ENCODE results near the gene CD200R1L.

The CD200R1L gene

GRCh38 chr3:112786881-112787579 is 59.6 kb downstream of the CD200R1L start:
- H3K36me3 ChIP-seq (ENCODE audit: control insufficient read depth, insufficient read depth, low read length) = no peaks in the 10 kb centered on the region
- H3K9ac ChIP-seq (ENCODE audit: low read length) = no peak overlapping the region
- H3K9me3 ChIP-seq (ENCODE audit: control insufficient read depth, insufficient read depth, low read depth, low read length) = peaks cover 8% of the 10 kb centered on the region
- H3K27me3 ChIP-seq (ENCODE audit: control insufficient read depth, insufficient read depth, low read length) = no peaks in the 10 kb centered on the region
- no peak overlapping the region for H3K4me3 ChIP-seq (ENCODE audit: low read depth, low read length)
- H3K4me1 ChIP-seq (ENCODE audit: control insufficient read depth, insufficient read depth, low read length) = peaks cover 3% of the 10 kb centered on the region; the same call in 1 of the 2 replicates
- H3K27ac ChIP-seq (ENCODE audit: low read depth, low read length) = no peak overlapping the region

GRCh38 chr3:112786002-112786590 is 60.6 kb downstream of the CD200R1L start:
- H3K9me3 ChIP-seq (ENCODE audit: control insufficient read depth, insufficient read depth, low read depth, low read length) = peaks cover 8% of the 10 kb centered on the region
- no peaks in the 10 kb centered on the region for H3K27me3 ChIP-seq (ENCODE audit: control insufficient read depth, insufficient read depth, low read length)
- H3K4me3 ChIP-seq (ENCODE audit: low read depth, low read length) = no peak overlapping the region
- no peak overlapping the region for H3K9ac ChIP-seq (ENCODE audit: low read length)
- H3K4me1 ChIP-seq (ENCODE audit: control insufficient read depth, insufficient read depth, low read length) = peaks cover 3% of the 10 kb centered on the region; the same call in 1 of the 2 replicates
- no peak overlapping the region for H3K27ac ChIP-seq (ENCODE audit: low read depth, low read length)
- no peaks in the 10 kb centered on the region for H3K36me3 ChIP-seq (ENCODE audit: control insufficient read depth, insufficient read depth, low read length)

GRCh38 chr3:112785321-112786001 is 61.2 kb downstream of the CD200R1L start:
- Histone ChIP-seq H3K9me3 (ENCODE audit: control insufficient read depth, insufficient read depth, low read depth, low read length) (peaks cover 8% of the 10 kb centered on the region), H3K36me3 (ENCODE audit: control insufficient read depth, insufficient read depth, low read length) (no peaks in the 10 kb centered on the region), H3K9ac (ENCODE audit: low read length) (no peak overlapping the region), H3K27ac (ENCODE audit: low read depth, low read length) (no peak overlapping the region), H3K27me3 (ENCODE audit: control insufficient read depth, insufficient read depth, low read length) (no peaks in the 10 kb centered on the region), H3K4me3 (ENCODE audit: low read depth, low read length) (no peak overlapping the region), H3K4me1 (ENCODE audit: control insufficient read depth, insufficient read depth, low read length) (peaks cover 3% of the 10 kb centered on the region; the same call in 1 of the 2 replicates)

GRCh38 chr3:112782491-112782890 is 64.2 kb downstream of the CD200R1L start:
- Histone ChIP-seq H3K27ac (ENCODE audit: low read depth, low read length) (no peak overlapping the region), H3K27me3 (ENCODE audit: control insufficient read depth, insufficient read depth, low read length) (no peaks in the 10 kb centered on the region), H3K4me3 (ENCODE audit: low read depth, low read length) (no peak overlapping the region), H3K4me1 (ENCODE audit: control insufficient read depth, insufficient read depth, low read length) (peaks cover 3% of the 10 kb centered on the region; the same call in 1 of the 2 replicates), H3K9ac (ENCODE audit: low read length) (no peak overlapping the region), H3K36me3 (ENCODE audit: control insufficient read depth, insufficient read depth, low read length) (no peaks in the 10 kb centered on the region), H3K9me3 (ENCODE audit: control insufficient read depth, insufficient read depth, low read depth, low read length) (0 out of 2 replicates have a peak, but pooled peaks cover 3% of the 10 kb centered on the region)

GRCh38 chr3:112781599-112781998 is 65.1 kb downstream of the CD200R1L start:
- H3K4me3 ChIP-seq (ENCODE audit: low read depth, low read length) = no peak overlapping the region
- H3K4me1 ChIP-seq (ENCODE audit: control insufficient read depth, insufficient read depth, low read length) = peaks cover 3% of the 10 kb centered on the region; the same call in 1 of the 2 replicates
- no peaks in the 10 kb centered on the region for H3K27me3 ChIP-seq (ENCODE audit: control insufficient read depth, insufficient read depth, low read length)
- H3K9me3 ChIP-seq (ENCODE audit: control insufficient read depth, insufficient read depth, low read depth, low read length) = no peaks in the 10 kb centered on the region
- no peak overlapping the region for H3K27ac ChIP-seq (ENCODE audit: low read depth, low read length)
- H3K9ac ChIP-seq (ENCODE audit: low read length) = no peak overlapping the region
- H3K36me3 ChIP-seq (ENCODE audit: control insufficient read depth, insufficient read depth, low read length) = no peaks in the 10 kb centered on the region

- Histone ChIP-seq H3K27ac (ENCODE audit: low read depth, low read length) (no peak overlapping the region), H3K36me3 (ENCODE audit: control insufficient read depth, insufficient read depth, low read length) (no peaks in the 10 kb centered on the region), H3K9ac (ENCODE audit: low read length) (no peak overlapping the region), H3K9me3 (ENCODE audit: control insufficient read depth, insufficient read depth, low read depth, low read length) (no peaks in the 10 kb centered on the region), H3K4me3 (ENCODE audit: low read depth, low read length) (no peak overlapping the region), H3K27me3 (ENCODE audit: control insufficient read depth, insufficient read depth, low read length) (no peaks in the 10 kb centered on the region), H3K4me1 (ENCODE audit: control insufficient read depth, insufficient read depth, low read length) (peaks cover 3% of the 10 kb centered on the region; the same call in 1 of the 2 replicates)
Measured at GRCh38 chr3:112779558-112780480, 66.8 kb downstream of the CD200R1L start.

- no peaks in the 10 kb centered on the region for H3K36me3 ChIP-seq (ENCODE audit: control insufficient read depth, insufficient read depth, low read length)
- no peak overlapping the region for H3K4me3 ChIP-seq (ENCODE audit: low read depth, low read length)
- no peak overlapping the region for H3K9ac ChIP-seq (ENCODE audit: low read length)
- no peaks in the 10 kb centered on the region for H3K9me3 ChIP-seq (ENCODE audit: control insufficient read depth, insufficient read depth, low read depth, low read length)
- no peak overlapping the region for H3K27ac ChIP-seq (ENCODE audit: low read depth, low read length)
- H3K27me3 ChIP-seq (ENCODE audit: control insufficient read depth, insufficient read depth, low read length) = no peaks in the 10 kb centered on the region
- peaks cover 3% of the 10 kb centered on the region; the same call in 1 of the 2 replicates for H3K4me1 ChIP-seq (ENCODE audit: control insufficient read depth, insufficient read depth, low read length)
Measured at GRCh38 chr3:112779011-112779410, 67.7 kb downstream of the CD200R1L start.

GRCh38 chr3:112778353-112778948 is 68.2 kb downstream of the CD200R1L start:
- H3K27ac ChIP-seq (ENCODE audit: low read depth, low read length) = no peak overlapping the region
- H3K4me3 ChIP-seq (ENCODE audit: low read depth, low read length) = no peak overlapping the region
- no peak overlapping the region for H3K9ac ChIP-seq (ENCODE audit: low read length)
- H3K9me3 ChIP-seq (ENCODE audit: control insufficient read depth, insufficient read depth, low read depth, low read length) = no peaks in the 10 kb centered on the region
- no peaks in the 10 kb centered on the region for H3K36me3 ChIP-seq (ENCODE audit: control insufficient read depth, insufficient read depth, low read length)
- peaks cover 3% of the 10 kb centered on the region; the same call in 1 of the 2 replicates for H3K4me1 ChIP-seq (ENCODE audit: control insufficient read depth, insufficient read depth, low read length)
- no peaks in the 10 kb centered on the region for H3K27me3 ChIP-seq (ENCODE audit: control insufficient read depth, insufficient read depth, low read length)

GRCh38 chr3:112777811-112778210 is 68.9 kb downstream of the CD200R1L start:
- Histone ChIP-seq H3K36me3 (ENCODE audit: control insufficient read depth, insufficient read depth, low read length) (no peaks in the 10 kb centered on the region), H3K9me3 (ENCODE audit: control insufficient read depth, insufficient read depth, low read depth, low read length) (no peaks in the 10 kb centered on the region), H3K4me3 (ENCODE audit: low read depth, low read length) (no peak overlapping the region), H3K4me1 (ENCODE audit: control insufficient read depth, insufficient read depth, low read length) (no peaks in the 10 kb centered on the region), H3K27me3 (ENCODE audit: control insufficient read depth, insufficient read depth, low read length) (no peaks in the 10 kb centered on the region), H3K9ac (ENCODE audit: low read length) (no peak overlapping the region), H3K27ac (ENCODE audit: low read depth, low read length) (no peak overlapping the region)

- Histone ChIP-seq H3K4me1 (ENCODE audit: control insufficient read depth, insufficient read depth, low read length) (no peaks in the 10 kb centered on the region), H3K9me3 (ENCODE audit: control insufficient read depth, insufficient read depth, low read depth, low read length) (no peaks in the 10 kb centered on the region), H3K27me3 (ENCODE audit: control insufficient read depth, insufficient read depth, low read length) (no peaks in the 10 kb centered on the region), H3K27ac (ENCODE audit: low read depth, low read length) (no peak overlapping the region), H3K9ac (ENCODE audit: low read length) (no peak overlapping the region), H3K4me3 (ENCODE audit: low read depth, low read length) (no peak overlapping the region), H3K36me3 (ENCODE audit: control insufficient read depth, insufficient read depth, low read length) (no peaks in the 10 kb centered on the region)
Measured at GRCh38 chr3:112776836-112777235, 69.8 kb downstream of the CD200R1L start.

Data from HUES6 (cell line).